Esophagus (tissue), 2 donors: ENCODE data around the gene GNG4. TPM values are rescaled to one million over a fixed set of nuclear protein-coding genes. Genes with fewer than 3 reads are reported as not detected.
"Not testable (repeated sequence)": the region's sequence is repeated elsewhere in the genome, so short reads cannot be mapped to it uniquely, and the experiment has no call there.

ENCODE experiments used
- H3K27ac ChIP-seq, 2 donors: one replicate each; pipeline ENCODE4 v1.5.1; 2013; ENCODE audit warnings: low read depth in 2 of 2, mild to moderate bottlenecking in 2 of 2, inconsistent platforms in 1 of 2, low read length in 1 of 2, moderate library complexity in 1 of 2
- H3K27me3 ChIP-seq, 2 donors: one replicate each; pipeline ENCODE4 v1.6.1; 2013; ENCODE audit warnings: low read length in 2 of 2, control low read depth in 1 of 2, mild to moderate bottlenecking in 1 of 2; ENCODE audit not compliant: insufficient read depth in 2 of 2, control insufficient read depth in 1 of 2
- H3K36me3 ChIP-seq, 2 donors: one replicate each; pipeline ENCODE4 v1.6.1; 2013; ENCODE audit warnings: low read length in 1 of 2; ENCODE audit not compliant: control insufficient read depth in 2 of 2, insufficient read depth in 2 of 2
- H3K4me1 ChIP-seq, 2 donors: one replicate each; pipeline ENCODE4 v1.6.1; 2013; ENCODE audit warnings: low read length in 1 of 2; ENCODE audit not compliant: control insufficient read depth in 2 of 2, insufficient read depth in 2 of 2
- H3K4me3 ChIP-seq, 2 donors: one replicate each; pipeline ENCODE4 v1.5.1; 2013; ENCODE audit warnings: low read length in 2 of 2, mild to moderate bottlenecking in 2 of 2, low read depth in 1 of 2, moderate library complexity in 1 of 2
- H3K9me3 ChIP-seq, 2 donors: one replicate each; pipeline ENCODE4 v1.6.1; 2013; ENCODE audit warnings: mild to moderate bottlenecking in 2 of 2, low read depth in 1 of 2, low read length in 1 of 2, moderate library complexity in 1 of 2; ENCODE audit not compliant: control insufficient read depth in 2 of 2, insufficient read depth in 1 of 2
- WGBS, 2 donors: extraction: QIAGEN DNeasy Blood & Tissue Kit; methylation state at CpG; one replicate each; pipeline ENCODE4 v1.1.7; 2013; 5-methylcytosine and 5-hydroxymethylcytosine counted together
- polyA plus RNA-seq, 2 donors: library from polyadenylated mRNA; stranded (reverse); fragments of 200-250 nt; gene quantifications; one replicate each; pipeline ENCODE4 v1.2.3, GENCODE V29; 2013
- donor health status: healthy with polysubstance abuse.
- donor health status: Bipolar disorder and iron deficiency.

Gene GNG4
- polyA plus RNA-seq, 2 donors, result 8.1 to 10.9 TPM

GRCh38 chr1:235573880-235574279, 75.7 kb downstream of the GNG4 start:
- Histone ChIP-seq H3K4me1 (no peaks in the 10 kb centered on the region), H3K9me3 (no peaks in the 10 kb centered on the region), H3K27me3 (no peaks in the 10 kb centered on the region), H3K27ac (no peak overlapping the region), H3K36me3 (no peaks in the 10 kb centered on the region), H3K4me3 (no peak overlapping the region)
- WGBS, 2 donors, result 75 to 90% methylated on average over 2 of the region's 2 CpGs

- H3K27ac ChIP-seq, H3K4me3 ChIP-seq, H3K9me3 ChIP-seq, H3K27me3 ChIP-seq, H3K36me3 ChIP-seq, H3K4me1 ChIP-seq: not testable (repeated sequence)
- WGBS, 2 donors, result 96 to 100% methylated on average over 5 of the region's 5 CpGs
These were observed 76.6 kb downstream of the GNG4 start for GRCh38 chr1:235572971-235573370.

GRCh38 chr1:235571482-235571881, 78.1 kb downstream of the GNG4 start:
- WGBS, 2 donors, result 87% methylated on average over 3 of the region's 3 CpGs
- no peaks in the 10 kb centered on the region for H3K4me1 ChIP-seq
- no peak overlapping the region for H3K4me3 ChIP-seq
- H3K27ac ChIP-seq, result no peak overlapping the region
- H3K9me3 ChIP-seq, result no peaks in the 10 kb centered on the region
- H3K27me3 ChIP-seq, result no peaks in the 10 kb centered on the region
- no peaks in the 10 kb centered on the region for H3K36me3 ChIP-seq

GRCh38 chr1:235567812-235568503, 81.6 kb downstream of the GNG4 start:
- Histone ChIP-seq H3K36me3 (no peaks in the 10 kb centered on the region), H3K27ac (no peak overlapping the region), H3K4me3 (no peak overlapping the region), H3K4me1 (no peaks in the 10 kb centered on the region), H3K9me3 (no peaks in the 10 kb centered on the region), H3K27me3 (no peaks in the 10 kb centered on the region)
- 79% methylated on average over 7 of the region's 7 CpGs for WGBS, 2 donors

- H3K36me3 ChIP-seq, result no peaks in the 10 kb centered on the region
- no peaks in the 10 kb centered on the region for H3K9me3 ChIP-seq
- no peak overlapping the region for H3K27ac ChIP-seq
- H3K27me3 ChIP-seq, result no peaks in the 10 kb centered on the region
- WGBS, 2 donors, result 77 to 82% methylated on average over 8 of the region's 8 CpGs
- no peaks in the 10 kb centered on the region for H3K4me1 ChIP-seq
- no peak overlapping the region for H3K4me3 ChIP-seq
These were observed 83.5 kb downstream of the GNG4 start for GRCh38 chr1:235566084-235566483.

GRCh38 chr1:235563513-235564061, 86.0 kb downstream of the GNG4 start:
- no peaks in the 10 kb centered on the region for H3K27me3 ChIP-seq
- no peaks in the 10 kb centered on the region for H3K9me3 ChIP-seq

GRCh38 chr1:235562589-235562988, 87.0 kb downstream of the GNG4 start:
- Histone ChIP-seq H3K4me3 (no peak overlapping the region), H3K27ac (no peak overlapping the region), H3K9me3 (no peaks in the 10 kb centered on the region), H3K27me3 (no peaks in the 10 kb centered on the region), H3K4me1 (no peaks in the 10 kb centered on the region), H3K36me3 (no peaks in the 10 kb centered on the region)

More at GRCh38 chr1:235563513-235564061, 86.0 kb downstream of the GNG4 start:
- no peaks in the 10 kb centered on the region for H3K4me1 ChIP-seq
- no peaks in the 10 kb centered on the region for H3K36me3 ChIP-seq
- 81 to 97% methylated on average over 1 of the region's 1 CpG for WGBS, 2 donors
- no peak overlapping the region for H3K4me3 ChIP-seq
- no peak overlapping the region for H3K27ac ChIP-seq

- 78 to 87% methylated on average over 6 of the region's 6 CpGs for WGBS, 2 donors
- H3K27ac ChIP-seq, result no peak overlapping the region
- no peaks in the 10 kb centered on the region for H3K27me3 ChIP-seq
- H3K36me3 ChIP-seq, result no peaks in the 10 kb centered on the region
- no peak overlapping the region for H3K4me3 ChIP-seq
- H3K9me3 ChIP-seq, result no peaks in the 10 kb centered on the region
- H3K4me1 ChIP-seq, result no peaks in the 10 kb centered on the region
These were observed 90.9 kb downstream of the GNG4 start for GRCh38 chr1:235558621-235559169.

GRCh38 chr1:235557495-235557894, 92.1 kb downstream of the GNG4 start:
- Histone ChIP-seq H3K9me3 (no peaks in the 10 kb centered on the region), H3K36me3 (no peaks in the 10 kb centered on the region), H3K27ac (no peak overlapping the region), H3K27me3 (no peaks in the 10 kb centered on the region), H3K4me3 (no peak overlapping the region), H3K4me1 (no peaks in the 10 kb centered on the region)
- 83 to 84% methylated on average over 8 of the region's 8 CpGs for WGBS, 2 donors

GRCh38 chr1:235556807-235557206, 92.8 kb downstream of the GNG4 start:
- Histone ChIP-seq H3K36me3 (no peaks in the 10 kb centered on the region), H3K27ac (no peak overlapping the region), H3K4me3 (no peak overlapping the region), H3K4me1 (no peaks in the 10 kb centered on the region), H3K27me3 (no peaks in the 10 kb centered on the region), H3K9me3 (no peaks in the 10 kb centered on the region)
- 91 to 96% methylated on average over 11 of the region's 11 CpGs for WGBS, 2 donors
